MCF 10A (cell line): ENCODE data around the gene NPHP4. TPM values are rescaled to one million over a fixed set of nuclear protein-coding genes. Genes with fewer than 3 reads are reported as not detected.

Source experiments
- BruUV-seq: library from RNA; stranded (reverse); fragments of 400-500 nt; replicated peaks from 2 replicates; lab custom pipeline; 2021; lab: Mats Ljungman, UMichigan
- CTCF ChIA-PET: fragments of 300-600 bp; sonication (Branson Sonifier 250); formaldehyde crosslinking; extraction: SDS; loops from one replicate; lab custom pipeline; 2021; ENCODE audit warnings: antibody characterized with exemption, inconsistent platforms; lab: Yijun Ruan, JAX
- POLR2A ChIA-PET: fragments of 300-600, 350-650 bp; sonication (Branson Sonifier 250); formaldehyde crosslinking; extraction: SDS; loops from one replicate; lab custom pipeline; 2020; ENCODE audit warnings: antibody characterized with exemption, inconsistent platforms; lab: Yijun Ruan, JAX
- DNase-seq: peaks from one replicate; pipeline ENCODE4 v3.0.0-alpha.2; 2018; ENCODE audit not compliant: unreplicated experiment
- H3K27ac Mint-ChIP-seq: one replicate; pipeline ENCODE4 v1.8.0; 2022; ENCODE audit warnings: mild to moderate bottlenecking, low read depth, mixed read lengths; ENCODE audit not compliant: unreplicated experiment
- H3K27me3 Mint-ChIP-seq: one replicate; pipeline ENCODE4 v1.8.0; 2022; ENCODE audit warnings: mixed read lengths; ENCODE audit not compliant: insufficient read depth, unreplicated experiment
- H3K36me3 Mint-ChIP-seq: one replicate; pipeline ENCODE4 v1.8.0; 2022; ENCODE audit warnings: mild to moderate bottlenecking, moderate library complexity, mixed read lengths; ENCODE audit not compliant: insufficient read depth, unreplicated experiment
- H3K4me1 Mint-ChIP-seq: one replicate; pipeline ENCODE4 v1.8.0; 2022; ENCODE audit warnings: mixed read lengths; ENCODE audit not compliant: insufficient read depth, unreplicated experiment
- H3K4me3 Mint-ChIP-seq: one replicate; pipeline ENCODE4 v1.8.0; 2022; ENCODE audit warnings: mild to moderate bottlenecking, moderate library complexity, mixed read lengths; ENCODE audit not compliant: unreplicated experiment
- H3K9me3 Mint-ChIP-seq: one replicate; pipeline ENCODE4 v1.8.0; 2022; ENCODE audit warnings: mixed read lengths; ENCODE audit not compliant: unreplicated experiment
- CTCF ChIP-seq: fragments of 200-600 bp; IDR thresholded peaks from one replicate; pipeline ENCODE4 v1.8.0; 2022; ENCODE audit warnings: antibody characterized with exemption, mild to moderate bottlenecking; ENCODE audit not compliant: unreplicated experiment
- intact Hi-C: fragments of 100-400 bp; cut with micrococcal nuclease; formaldehyde crosslinking; loops from 2 replicates; pipeline ENCODE4 v1.14.1; 2022
- total RNA-seq: library from RNA; stranded (reverse); gene quantifications from 2 replicates; pipeline ENCODE4 v1.2.3, GENCODE V29; 2022

Gene NPHP4
- total RNA-seq, 1 experiment from 2014 or later, result 14.4 TPM

DNA sequence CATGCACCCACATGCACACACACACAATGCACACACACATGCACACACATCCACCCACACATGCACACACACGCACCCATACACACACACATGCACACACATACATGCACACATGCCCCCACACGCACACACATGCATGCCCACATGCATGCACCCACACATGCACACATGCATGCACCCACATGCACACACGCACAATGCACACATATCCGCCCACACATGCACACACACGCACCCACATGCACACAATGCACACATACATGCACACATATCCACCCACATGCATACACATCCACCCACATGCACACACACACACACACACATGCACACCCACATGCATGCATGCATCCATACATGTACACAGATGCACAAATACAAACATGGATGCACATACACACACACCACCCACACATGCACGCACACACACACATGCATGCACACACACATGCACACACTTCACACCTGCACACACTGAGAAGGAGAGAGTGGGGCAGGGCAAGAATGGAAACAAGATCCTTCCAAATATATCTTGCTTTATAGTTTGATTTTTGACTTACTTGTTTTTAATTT lies 123.2 kb downstream of the NPHP4 start:
- Mint-ChIP-seq H3K27me3 (no peaks in the 10 kb centered on the region), H3K36me3 (peaks cover 22% of the 10 kb centered on the region), H3K9me3 (no peaks in the 10 kb centered on the region), H3K4me1 (no peaks in the 10 kb centered on the region), H3K27ac (no peak overlapping the region), H3K4me3 (no peak overlapping the region)
- ChIA-PET POLR2A (no interaction called here), CTCF (interaction anchor here (0.7 kb wide), 1 partner anchor 1833 kb away, joined by 3 read pairs; no protein-coding TSS in a partner anchor)
- TF ChIP-seq CTCF, result no peak
- no TSS peak for BruUV-seq
- intact Hi-C loops, result no loop called here
- no peak for DNase-seq

- no peak for DNase-seq
- Mint-ChIP-seq H3K27ac (no peak overlapping the region), H3K27me3 (no peaks in the 10 kb centered on the region), H3K9me3 (no peaks in the 10 kb centered on the region), H3K36me3 (peaks cover 19% of the 10 kb centered on the region), H3K4me3 (no peak overlapping the region), H3K4me1 (no peaks in the 10 kb centered on the region)
- CTCF ChIA-PET, result interaction anchor here (0.7 kb wide), 2 partner anchors 1287 to 1983 kb away, joined by 3 read pairs; no protein-coding TSS in a partner anchor
- TF ChIP-seq CTCF, result no peak
- POLR2A ChIA-PET, result no interaction called here
- BruUV-seq, result no TSS peak
- intact Hi-C loops, result no loop called here
Observed at GRCh38 chr1:5865774-5866173, 126.5 kb downstream of the NPHP4 start.

GRCh38 chr1:5865056-5865455 lies 127.2 kb downstream of the NPHP4 start:
- Mint-ChIP-seq H3K9me3 (no peaks in the 10 kb centered on the region), H3K36me3 (peaks cover 19% of the 10 kb centered on the region), H3K27me3 (no peaks in the 10 kb centered on the region), H3K4me3 (no peak overlapping the region), H3K27ac (no peak overlapping the region), H3K4me1 (no peaks in the 10 kb centered on the region)
- DNase-seq, result no peak
- ChIA-PET CTCF (no interaction called here), POLR2A (no interaction called here)
- no TSS peak for BruUV-seq
- TF ChIP-seq CTCF, result no peak
- intact Hi-C loops, result no loop called here

GRCh38 chr1:5864256-5864655 lies 128.0 kb downstream of the NPHP4 start:
- ChIA-PET CTCF (no interaction called here), POLR2A (no interaction called here)
- no TSS peak for BruUV-seq
- no peak overlapping the region for H3K27ac Mint-ChIP-seq
- intact Hi-C loops, result no loop called here
- no peak overlapping the region for H3K4me3 Mint-ChIP-seq
- no peaks in the 10 kb centered on the region for H3K27me3 Mint-ChIP-seq
- peaks cover 24% of the 10 kb centered on the region for H3K36me3 Mint-ChIP-seq
- no peaks in the 10 kb centered on the region for H3K9me3 Mint-ChIP-seq
- H3K4me1 Mint-ChIP-seq, result no peaks in the 10 kb centered on the region
- DNase-seq, result no peak
- no peak for TF ChIP-seq CTCF
